IMR-90 (cell line): ENCODE results near the gene CFAP69.

Experiments
- CEBPB ChIP-seq: IDR thresholded peaks from 2 replicates; pipeline ENCODE4 v1.6.1; 2012; ENCODE audit warnings: low read depth, low read length, improper control_type of control experiment
- CTCF ChIP-seq: conservative IDR thresholded peaks from 2 replicates; pipeline ENCODE4 v1.5.1; 2012; ENCODE audit warnings: mild to moderate bottlenecking, low read depth, low read length, improper control_type of control experiment
- POLR2A ChIP-seq: IDR thresholded peaks from 2 replicates; pipeline ENCODE4 v1.6.1; 2012; ENCODE audit warnings: mild to moderate bottlenecking, low read depth, low read length
- RAD21 ChIP-seq: IDR thresholded peaks from 2 replicates; pipeline ENCODE4 v1.6.1; 2012; ENCODE audit warnings: low read length, improper control_type of control experiment
- SMC3 ChIP-seq: fragments of 150-350 bp; IDR thresholded peaks from 2 replicates; pipeline ENCODE4 v1.6.1; 2016; ENCODE audit warnings: low read depth, mild to moderate bottlenecking, antibody characterized with exemption, low read length, moderate library complexity

- no peak for TF ChIP-seq RAD21
- TF ChIP-seq CTCF = no peak
- no peak for TF ChIP-seq POLR2A
- no peak for TF ChIP-seq CEBPB
- TF ChIP-seq SMC3 = no peak
Measured at GRCh38 chr7:90320014-90320413, 75.0 kb downstream of the CFAP69 start.
